Calu3 (cell line): ENCODE data around the gene DNAJC10. TPM values are rescaled to one million over a fixed set of nuclear protein-coding genes. Genes with fewer than 3 reads are reported as not detected.
"Not testable (repeated sequence)": the region's sequence is repeated elsewhere in the genome, so short reads cannot be mapped to it uniquely, and the experiment has no call there.

Source experiments
- BruUV-seq: library from RNA; stranded (reverse); fragments of 400-500 nt; replicated peaks from 2 replicates; lab custom pipeline; 2021; lab: Mats Ljungman, UMichigan
- CTCF ChIA-PET: fragments of 300-600 bp; sonication (Branson Sonifier 250); formaldehyde crosslinking; loops from one replicate; lab custom pipeline; 2022; ENCODE audit warnings: antibody characterized with exemption; lab: Charles Lee
- DNase-seq: peaks from one replicate; pipeline ENCODE4 v3.0.0; 2022
- H3K27ac Mint-ChIP-seq: one replicate; pipeline ENCODE4 v1.8.0; 2022; ENCODE audit warnings: mixed read lengths; ENCODE audit not compliant: unreplicated experiment
- H3K27me3 Mint-ChIP-seq: one replicate; pipeline ENCODE4 v1.8.0; 2022; ENCODE audit warnings: mixed read lengths; ENCODE audit not compliant: unreplicated experiment
- H3K36me3 Mint-ChIP-seq: one replicate; pipeline ENCODE4 v1.8.0; 2022; ENCODE audit warnings: mild to moderate bottlenecking, moderate library complexity, mixed read lengths; ENCODE audit not compliant: insufficient read depth, unreplicated experiment
- H3K4me1 Mint-ChIP-seq: one replicate; pipeline ENCODE4 v1.8.0; 2022; ENCODE audit warnings: mild to moderate bottlenecking, low read depth, mixed read lengths; ENCODE audit not compliant: unreplicated experiment
- H3K4me3 Mint-ChIP-seq: one replicate; pipeline ENCODE4 v1.8.0; 2022; ENCODE audit warnings: mild to moderate bottlenecking, low read depth, moderate library complexity, mixed read lengths; ENCODE audit not compliant: unreplicated experiment
- H3K9me3 Mint-ChIP-seq: one replicate; pipeline ENCODE4 v1.8.0; 2022; ENCODE audit warnings: low read depth, mixed read lengths; ENCODE audit not compliant: unreplicated experiment
- CTCF ChIP-seq: fragments of 200-600 bp; IDR thresholded peaks from one replicate; pipeline ENCODE4 v1.8.0; 2022; ENCODE audit warnings: antibody characterized with exemption; ENCODE audit not compliant: unreplicated experiment
- intact Hi-C: fragments of 100-400 bp; cut with micrococcal nuclease; formaldehyde crosslinking; loops from one replicate; pipeline ENCODE4 v1.10.0; 2022; ENCODE audit not compliant: unreplicated experiment
- total RNA-seq: library from RNA; stranded (reverse); gene quantifications from 2 replicates; pipeline ENCODE4 v1.2.3, GENCODE V29; 2022

Gene DNAJC10
- total RNA-seq, 1 experiment from 2014 or later, result 210 TPM

GRCh38 chr2:182716650-182716979, 558 bp downstream of the DNAJC10 start:
- peak; percentile 48 for DNase-seq
- Mint-ChIP-seq H3K36me3 (peaks cover 16% of the 10 kb centered on the region), H3K27ac (no peak overlapping the region), H3K27me3 (no peaks in the 10 kb centered on the region), H3K4me1 (peaks cover 8% of the 10 kb centered on the region), H3K4me3 (no peak overlapping the region), H3K9me3 (no peaks in the 10 kb centered on the region)
- TF ChIP-seq CTCF, result no peak
- BruUV-seq, result no TSS peak
- intact Hi-C loops, result no loop called here
- CTCF ChIA-PET, result interaction anchor here (0.7 to 2.5 kb wide), 2 partner anchors 48 to 50 kb away, joined by 3 to 10 read pairs; no protein-coding TSS in a partner anchor

GRCh38 chr2:182717416-182717815, 1.4 kb downstream of the DNAJC10 start:
- no peak for DNase-seq
- Mint-ChIP-seq H3K27ac (no peak overlapping the region), H3K27me3 (no peaks in the 10 kb centered on the region), H3K4me3 (no peak overlapping the region), H3K4me1 (peaks cover 8% of the 10 kb centered on the region), H3K36me3 (peaks cover 16% of the 10 kb centered on the region), H3K9me3 (no peaks in the 10 kb centered on the region)
- TF ChIP-seq CTCF, result no peak
- no TSS peak for BruUV-seq
- CTCF ChIA-PET, result interaction anchor here (2.5 kb wide), 1 partner anchor 51 kb away, joined by 10 read pairs; no protein-coding TSS in a partner anchor
- intact Hi-C loops, result no loop called here

GRCh38 chr2:182717816-182718215, 1.8 kb downstream of the DNAJC10 start:
- peaks cover 16% of the 10 kb centered on the region for H3K36me3 Mint-ChIP-seq
- peaks cover 8% of the 10 kb centered on the region for H3K4me1 Mint-ChIP-seq
- CTCF ChIA-PET, result no interaction called here
- intact Hi-C loops, result no loop called here
- no peak for DNase-seq
- no peaks in the 10 kb centered on the region for H3K27me3 Mint-ChIP-seq
- BruUV-seq, result no TSS peak
- no peaks in the 10 kb centered on the region for H3K9me3 Mint-ChIP-seq
- H3K4me3 Mint-ChIP-seq, result no peak overlapping the region
- no peak overlapping the region for H3K27ac Mint-ChIP-seq
- TF ChIP-seq CTCF, result no peak

GRCh38 chr2:182718459-182718858, 2.4 kb downstream of the DNAJC10 start:
- H3K27me3 Mint-ChIP-seq, result no peaks in the 10 kb centered on the region
- H3K9me3 Mint-ChIP-seq, result no peaks in the 10 kb centered on the region
- TF ChIP-seq CTCF, result no peak
- intact Hi-C loops, result no loop called here
- no peak for DNase-seq
- H3K4me3 Mint-ChIP-seq, result no peak overlapping the region
- H3K27ac Mint-ChIP-seq, result no peak overlapping the region
- CTCF ChIA-PET, result no interaction called here
- peaks cover 8% of the 10 kb centered on the region for H3K4me1 Mint-ChIP-seq
- no TSS peak for BruUV-seq
- H3K36me3 Mint-ChIP-seq, result peaks cover 21% of the 10 kb centered on the region

- H3K9me3 Mint-ChIP-seq, BruUV-seq, DNase-seq, H3K4me1 Mint-ChIP-seq, H3K27me3 Mint-ChIP-seq, H3K4me3 Mint-ChIP-seq, intact Hi-C loops, H3K27ac Mint-ChIP-seq: not testable (repeated sequence)
- CTCF ChIA-PET, result interaction anchor here (0.7 kb wide), 1 partner anchor 36 kb away, joined by 5 read pairs; no protein-coding TSS in a partner anchor
- H3K36me3 Mint-ChIP-seq, result peaks cover 26% of the 10 kb centered on the region
Observed at GRCh38 chr2:182719116-182719515, 3.1 kb downstream of the DNAJC10 start.
